ENCODE measurements around the gene TTC39C. TPM values are rescaled to one million over a fixed set of nuclear protein-coding genes. Genes with fewer than 3 reads are reported as not detected.

The TTC39C gene
- total and polyA plus RNA-seq, 3 experiments from 2014 or later, result 57.4 to 80.2 (median 59.5) TPM

DNA sequence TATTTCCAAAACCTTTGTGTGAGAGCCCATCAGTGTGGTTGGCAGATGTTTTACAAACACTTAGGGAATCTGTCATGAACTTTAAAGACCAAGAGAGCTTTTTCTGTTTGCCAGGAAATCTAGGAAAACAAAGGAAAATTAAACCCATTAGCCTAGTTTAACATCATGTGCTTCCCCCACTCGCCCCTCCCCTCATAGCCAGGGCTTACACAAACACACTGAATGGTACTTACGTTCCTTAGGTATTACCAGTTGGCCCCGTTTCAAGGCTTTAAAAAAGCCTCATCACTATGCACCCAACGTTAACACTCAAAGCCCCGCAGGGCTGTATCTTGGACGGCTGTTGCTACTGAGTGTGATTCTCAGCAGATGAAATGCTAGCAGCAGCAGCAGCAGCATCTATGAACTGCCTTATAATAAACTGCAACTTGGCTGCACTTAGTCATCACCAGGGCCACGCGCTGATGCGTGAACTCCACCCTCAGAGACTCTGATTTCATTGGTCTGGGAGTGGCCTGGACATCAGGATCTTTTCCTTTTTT is 20.1 kb upstream of the TTC39C start:
- Mint-ChIP-seq H3K4me3 (peak overlapping the region; percentile 82 to 99 (median 90)), H3K36me3 (peaks cover 4 to 28% (median 9%) of the 10 kb centered on the region in 3 donors), H3K27ac (peak overlapping the region; percentile 90 to 98 (median 94)), H3K4me1 (peaks cover 72 to 93% (median 88%) of the 10 kb centered on the region in 3 donors), H3K9me3 (no peaks in the 10 kb centered on the region), H3K27me3 (no peaks in the 10 kb centered on the region)
- no peak overlapping the region for H3K4me3 ChIP-seq (ENCODE audit: low read length)
- no peaks in the 10 kb centered on the region for H3K36me3 ChIP-seq (ENCODE audit: insufficient read depth, low read length)
- H3K27ac ChIP-seq (ENCODE audit: low read depth, low read length), result peak overlapping the region; percentile 8
- no peaks in the 10 kb centered on the region for H3K9me3 ChIP-seq (ENCODE audit: low read length)
- ChIA-PET POLR2A (interaction anchor here (0.7 to 2.4 kb wide), 6 partner anchors 18 to 175 kb away, joined by 3 to 15 read pairs (median 6); partner anchors contain the start of gene TTC39C), CTCF (interaction anchor here (1.2 to 3.3 kb wide), 4 partner anchors 20 to 124 kb away, joined by 3 to 18 read pairs (median 6); partner anchors contain the start of gene TTC39C)
- peaks cover 54% of the 10 kb centered on the region for H3K4me1 ChIP-seq (ENCODE audit: insufficient read depth, low read length)
- DNase-seq, result peak in 3 of 5 donors; percentile 23 to 65 (median 44)
- no peaks in the 10 kb centered on the region for H3K27me3 ChIP-seq (ENCODE audit: insufficient read depth, low read length, poor library complexity, severe bottlenecking)

DNA sequence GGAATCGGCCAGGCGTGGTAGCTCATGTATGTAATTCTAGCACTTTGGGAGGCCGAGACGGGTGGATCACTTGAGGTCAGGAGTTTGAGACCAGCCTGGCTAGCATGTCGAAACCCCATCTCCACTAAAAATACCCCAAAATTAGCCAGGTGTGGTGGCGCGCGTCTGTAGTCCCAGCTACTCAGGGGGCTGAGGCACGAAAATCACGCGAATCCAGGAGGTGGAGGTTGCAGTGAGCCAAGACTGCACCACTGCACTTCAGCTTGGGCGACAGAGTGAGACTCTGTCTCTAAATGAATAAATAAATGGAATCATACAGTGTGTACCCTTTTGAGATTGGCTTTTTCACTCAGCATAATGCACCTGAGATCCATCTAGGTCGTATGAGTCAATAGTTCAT is 19.4 kb upstream of the TTC39C start:
- Histone ChIP-seq H3K27me3 (ENCODE audit: insufficient read depth, low read length, poor library complexity, severe bottlenecking) (no peaks in the 10 kb centered on the region), H3K4me1 (ENCODE audit: insufficient read depth, low read length) (peaks cover 59% of the 10 kb centered on the region), H3K9me3 (ENCODE audit: low read length) (no peaks in the 10 kb centered on the region), H3K4me3 (ENCODE audit: low read length) (no peak overlapping the region), H3K27ac (ENCODE audit: low read depth, low read length) (no peak overlapping the region), H3K36me3 (ENCODE audit: insufficient read depth, low read length) (no peaks in the 10 kb centered on the region)
- Mint-ChIP-seq H3K9me3 (no peaks in the 10 kb centered on the region), H3K27me3 (no peaks in the 10 kb centered on the region), H3K4me3 (peak overlapping the region; percentile 19 to 99 (median 81)), H3K27ac (peak overlapping the region; percentile 57 to 98 (median 90)), H3K4me1 (peaks cover 71 to 93% (median 88%) of the 10 kb centered on the region in 3 donors), H3K36me3 (peaks cover 2 to 26% (median 5%) of the 10 kb centered on the region in 3 donors)
- POLR2A ChIA-PET, result interaction anchor here (1.6 kb wide), 1 partner anchor 20 kb away, joined by 5 read pairs; the partner anchor contains the start of gene TTC39C
- CTCF ChIA-PET, result interaction anchor here (3.3 kb wide), 1 partner anchor 24 kb away, joined by 18 read pairs; no protein-coding TSS in a partner anchor
- DNase-seq, result no peak

DNA sequence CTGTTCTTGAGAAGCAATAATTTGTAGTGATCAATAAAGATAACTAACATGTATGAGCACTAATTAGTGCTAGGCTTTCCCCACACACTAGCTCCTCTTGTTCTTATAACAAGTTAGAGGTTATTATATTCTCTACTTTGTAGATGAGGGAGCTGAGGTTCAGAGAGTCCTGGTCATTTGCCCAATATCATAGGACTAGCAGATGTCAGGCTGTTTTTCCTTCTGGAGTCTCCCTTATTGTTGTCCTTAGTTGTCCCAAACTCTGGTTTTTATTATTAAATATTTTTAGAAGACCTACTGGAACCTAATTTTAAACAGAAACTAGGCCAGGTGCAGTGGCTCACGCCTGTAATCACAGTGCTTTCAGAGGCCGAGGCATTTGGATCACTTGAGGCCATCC is 16.5 kb upstream of the TTC39C start:
- Mint-ChIP-seq H3K36me3 (peaks cover 0 to 27% (median 2%) of the 10 kb centered on the region in 3 donors), H3K4me3 (peak overlapping the region in 5 of 7 donors; percentile 35 to 69 (median 48))
- POLR2A ChIA-PET, result interaction anchor here (1.5 kb wide), 1 partner anchor 13 kb away, joined by 5 read pairs; no protein-coding TSS in a partner anchor

DNA sequence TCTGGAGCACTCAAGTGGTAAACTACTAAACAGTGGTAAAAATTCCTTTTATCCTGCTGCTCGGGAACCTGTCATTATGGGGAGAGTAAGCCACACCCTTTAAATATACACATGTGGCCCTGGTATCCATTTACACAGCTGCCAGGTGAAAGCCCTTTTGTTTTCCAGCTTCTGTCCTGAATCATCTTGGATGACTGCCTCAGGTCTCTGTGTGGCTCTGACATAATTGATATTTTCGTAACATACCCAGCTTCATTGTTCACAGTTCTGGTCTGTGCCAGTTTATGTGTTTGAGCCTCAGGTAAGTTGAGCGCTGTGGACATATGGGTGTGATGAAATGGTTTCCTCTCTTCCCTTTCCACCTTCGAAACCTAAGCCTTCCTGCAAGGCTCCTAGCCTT is 15.7 kb upstream of the TTC39C start:
- no peak overlapping the region for H3K4me3 ChIP-seq (ENCODE audit: low read length)
- H3K9me3 ChIP-seq (ENCODE audit: low read length), result no peaks in the 10 kb centered on the region
- ChIA-PET POLR2A (interaction anchor here (1.5 to 2.7 kb wide), 2 partner anchors 12 to 31 kb away, joined by 5 to 8 read pairs; no protein-coding TSS in a partner anchor), CTCF (interaction anchor here (2.7 to 5.6 kb wide), 2 partner anchors 12 to 30 kb away, joined by 10 to 44 read pairs; no protein-coding TSS in a partner anchor)
- Mint-ChIP-seq H3K4me3 (peak overlapping the region in 5 of 7 donors; percentile 13 to 70 (median 57)), H3K27me3 (no peaks in the 10 kb centered on the region), H3K9me3 (no peaks in the 10 kb centered on the region), H3K27ac (peak overlapping the region; percentile 85 to 97 (median 95)), H3K4me1 (peaks cover 77 to 95% (median 89%) of the 10 kb centered on the region in 3 donors), H3K36me3 (peaks cover 0 to 26% (median 2%) of the 10 kb centered on the region in 3 donors)
- H3K27me3 ChIP-seq (ENCODE audit: insufficient read depth, low read length, poor library complexity, severe bottlenecking), result no peaks in the 10 kb centered on the region
- H3K27ac ChIP-seq (ENCODE audit: low read depth, low read length), result no peak overlapping the region
- H3K36me3 ChIP-seq (ENCODE audit: insufficient read depth, low read length), result no peaks in the 10 kb centered on the region
- DNase-seq, result no peak
- H3K4me1 ChIP-seq (ENCODE audit: insufficient read depth, low read length), result peaks cover 64% of the 10 kb centered on the region

More for the DNA sequence above, 16.5 kb upstream of the TTC39C start:
- H3K27me3 ChIP-seq (ENCODE audit: insufficient read depth, low read length, poor library complexity, severe bottlenecking), result no peaks in the 10 kb centered on the region
- H3K36me3 ChIP-seq (ENCODE audit: insufficient read depth, low read length), result no peaks in the 10 kb centered on the region
- H3K27ac Mint-ChIP-seq, result peak overlapping the region; percentile 43 to 99 (median 86)
- H3K27me3 Mint-ChIP-seq, result no peaks in the 10 kb centered on the region
- no peak overlapping the region for H3K27ac ChIP-seq (ENCODE audit: low read depth, low read length)
- H3K4me3 ChIP-seq (ENCODE audit: low read length), result no peak overlapping the region
- peaks cover 61% of the 10 kb centered on the region for H3K4me1 ChIP-seq (ENCODE audit: insufficient read depth, low read length)
- no peak for DNase-seq
- peaks cover 73 to 92% (median 87%) of the 10 kb centered on the region in 3 donors for H3K4me1 Mint-ChIP-seq
- no peaks in the 10 kb centered on the region for H3K9me3 Mint-ChIP-seq
- CTCF ChIA-PET, result interaction anchor here (5.6 kb wide), 1 partner anchor 29 kb away, joined by 44 read pairs; no protein-coding TSS in a partner anchor
- H3K9me3 ChIP-seq (ENCODE audit: low read length), result no peaks in the 10 kb centered on the region

DNA sequence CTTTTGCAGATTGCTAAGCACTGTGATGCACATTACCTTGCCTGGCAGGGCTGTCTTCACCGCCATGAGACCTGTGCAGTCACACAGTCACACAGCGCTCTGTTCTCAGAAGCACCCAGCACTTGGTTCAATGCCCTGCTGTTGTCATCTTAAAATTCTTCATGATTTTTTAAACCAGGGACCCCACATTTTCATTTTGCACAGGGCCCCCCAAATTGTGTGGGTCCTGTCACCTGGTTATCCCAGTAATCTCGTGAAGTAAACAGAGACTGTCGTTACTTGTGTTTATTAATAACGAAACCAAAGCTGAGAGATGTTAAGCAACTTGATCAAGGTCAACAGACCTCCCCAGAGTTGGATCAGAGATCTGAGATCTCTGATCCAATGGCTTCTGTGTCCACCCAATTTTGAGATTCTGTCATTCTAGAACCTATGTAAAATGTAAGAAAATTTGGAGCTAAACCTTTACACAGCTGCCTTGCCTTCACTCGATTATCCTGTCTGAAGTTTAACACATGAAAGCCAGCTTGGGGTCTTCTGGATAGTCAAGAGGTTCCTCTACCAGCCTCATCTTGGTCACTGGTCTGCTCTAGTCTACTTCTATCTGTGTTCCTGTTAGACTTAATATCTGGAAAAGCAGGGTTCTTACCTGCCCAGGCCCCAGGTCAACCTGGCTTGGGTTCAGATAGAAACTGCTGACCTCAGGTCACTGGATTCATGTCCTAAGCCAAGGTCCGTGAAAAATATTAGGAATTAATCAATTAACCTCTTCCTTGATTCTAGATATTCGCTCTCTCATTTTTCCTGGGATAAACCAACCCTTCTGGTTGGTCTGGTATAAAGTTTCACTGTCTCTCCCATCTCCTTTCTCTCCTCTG is 13.7 kb upstream of the TTC39C start:
- Mint-ChIP-seq H3K27ac (peak overlapping the region; percentile 85 to 97 (median 95)), H3K27me3 (no peaks in the 10 kb centered on the region), H3K4me1 (peaks cover 77 to 91% (median 85%) of the 10 kb centered on the region in 3 donors), H3K9me3 (no peaks in the 10 kb centered on the region), H3K36me3 (peaks cover 0 to 17% (median 2%) of the 10 kb centered on the region in 3 donors), H3K4me3 (peak overlapping the region; percentile 44 to 80 (median 76))
- peak in 2 of 5 donors; percentile 27 to 54 for DNase-seq
- ChIA-PET POLR2A (interaction anchor here (1.2 to 2.7 kb wide), 4 partner anchors 8 to 34 kb away, joined by 4 to 8 read pairs (median 6); no protein-coding TSS in a partner anchor), CTCF (interaction anchor here (1.1 to 5.6 kb wide), 6 partner anchors 8 to 32 kb away, joined by 3 to 44 read pairs (median 4); no protein-coding TSS in a partner anchor)
- H3K27me3 ChIP-seq (ENCODE audit: insufficient read depth, low read length, poor library complexity, severe bottlenecking), result no peaks in the 10 kb centered on the region
- H3K4me3 ChIP-seq (ENCODE audit: low read length), result peak overlapping the region; percentile 5
- H3K9me3 ChIP-seq (ENCODE audit: low read length), result no peaks in the 10 kb centered on the region
- H3K36me3 ChIP-seq (ENCODE audit: insufficient read depth, low read length), result no peaks in the 10 kb centered on the region
- H3K27ac ChIP-seq (ENCODE audit: low read depth, low read length), result peak overlapping the region; percentile 45
- peaks cover 61% of the 10 kb centered on the region for H3K4me1 ChIP-seq (ENCODE audit: insufficient read depth, low read length)

DNA sequence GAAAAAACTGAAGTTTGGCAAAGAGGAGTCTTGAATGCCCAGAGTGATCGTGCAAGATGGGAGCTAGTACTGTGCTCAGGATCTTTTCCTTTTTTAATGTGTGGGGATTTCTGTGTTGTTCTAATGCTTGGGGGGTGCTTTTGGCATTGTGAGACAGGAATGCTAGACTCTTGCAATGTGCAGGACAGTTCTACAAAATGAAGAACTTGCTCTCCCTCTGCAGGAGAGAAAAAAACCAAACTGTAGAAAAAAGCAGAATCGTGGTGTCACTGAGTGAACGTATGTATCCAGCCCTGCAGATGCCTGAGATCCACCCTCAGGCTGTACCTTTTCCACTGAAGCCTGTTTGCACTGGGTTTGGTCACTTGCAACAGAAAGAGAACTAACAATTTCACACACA is 12.1 kb upstream of the TTC39C start:
- no peak for DNase-seq
- POLR2A ChIA-PET, result no interaction called here

DNA sequence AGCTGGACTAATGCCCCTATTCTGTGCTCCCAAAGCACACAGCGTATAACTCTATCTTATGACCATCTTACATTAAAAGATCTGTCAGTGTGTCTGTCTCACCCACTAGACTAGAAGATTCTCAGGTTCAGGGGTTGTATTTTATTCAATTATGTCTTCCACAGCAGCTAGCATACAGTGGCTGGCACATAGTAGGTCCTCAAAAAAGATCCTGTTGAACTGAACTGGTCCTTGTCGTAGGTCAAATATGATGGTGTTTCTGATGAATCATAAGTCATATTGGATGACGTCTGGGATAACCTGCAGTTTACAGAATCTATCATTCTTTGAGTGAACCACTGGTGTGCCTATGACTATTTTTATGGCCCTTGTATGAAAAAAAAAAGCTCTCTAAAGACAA is 11.3 kb upstream of the TTC39C start:
- Mint-ChIP-seq H3K36me3 (peaks cover 0 to 13% (median 2%) of the 10 kb centered on the region in 3 donors), H3K9me3 (no peaks in the 10 kb centered on the region), H3K27ac (peak overlapping the region; percentile 71 to 97 (median 96)), H3K4me3 (peak overlapping the region; percentile 12 to 90 (median 63)), H3K4me1 (peaks cover 77 to 90% (median 84%) of the 10 kb centered on the region in 3 donors), H3K27me3 (no peaks in the 10 kb centered on the region)
- DNase-seq, result no peak
- no peaks in the 10 kb centered on the region for H3K27me3 ChIP-seq (ENCODE audit: insufficient read depth, low read length, poor library complexity, severe bottlenecking)
- no peaks in the 10 kb centered on the region for H3K36me3 ChIP-seq (ENCODE audit: insufficient read depth, low read length)
- ChIA-PET CTCF (interaction anchor here (0.8 to 1.5 kb wide), 3 partner anchors 12 to 38 kb away, joined by 3 read pairs; partner anchors contain the start of gene TTC39C), POLR2A (no interaction called here)
- H3K4me3 ChIP-seq (ENCODE audit: low read length), result no peak overlapping the region
- H3K4me1 ChIP-seq (ENCODE audit: insufficient read depth, low read length), result peaks cover 73% of the 10 kb centered on the region
- no peak overlapping the region for H3K27ac ChIP-seq (ENCODE audit: low read depth, low read length)
- H3K9me3 ChIP-seq (ENCODE audit: low read length), result no peaks in the 10 kb centered on the region

More for the DNA sequence above, 12.1 kb upstream of the TTC39C start:
- Histone ChIP-seq H3K4me3 (ENCODE audit: low read length) (no peak overlapping the region), H3K27me3 (ENCODE audit: insufficient read depth, low read length, poor library complexity, severe bottlenecking) (no peaks in the 10 kb centered on the region), H3K9me3 (ENCODE audit: low read length) (no peaks in the 10 kb centered on the region), H3K36me3 (ENCODE audit: insufficient read depth, low read length) (no peaks in the 10 kb centered on the region), H3K4me1 (ENCODE audit: insufficient read depth, low read length) (peaks cover 65% of the 10 kb centered on the region), H3K27ac (ENCODE audit: low read depth, low read length) (no peak overlapping the region)
- CTCF ChIA-PET, result interaction anchor here (1.5 to 5.6 kb wide), 2 partner anchors 12 to 34 kb away, joined by 3 to 44 read pairs; partner anchors contain the start of gene TTC39C
- Mint-ChIP-seq H3K9me3 (no peaks in the 10 kb centered on the region), H3K27ac (peak overlapping the region; percentile 85 to 97 (median 96)), H3K4me3 (peak overlapping the region; percentile 58 to 76 (median 67)), H3K36me3 (peaks cover 0 to 13% (median 2%) of the 10 kb centered on the region in 3 donors), H3K4me1 (peaks cover 77 to 89% (median 86%) of the 10 kb centered on the region in 3 donors), H3K27me3 (no peaks in the 10 kb centered on the region)
